Measurements from ENCODE around the gene ATF4. TPM values are rescaled to one million over a fixed set of nuclear protein-coding genes. Genes with fewer than 3 reads are reported as not detected.
"Not testable (repeated sequence)": the region's sequence is repeated elsewhere in the genome, so short reads cannot be mapped to it uniquely, and the experiment has no call there.

ATF4 gene
- total RNA-seq, 2 experiments from 2014 or later, result 806 to 814 TPM

DNA sequence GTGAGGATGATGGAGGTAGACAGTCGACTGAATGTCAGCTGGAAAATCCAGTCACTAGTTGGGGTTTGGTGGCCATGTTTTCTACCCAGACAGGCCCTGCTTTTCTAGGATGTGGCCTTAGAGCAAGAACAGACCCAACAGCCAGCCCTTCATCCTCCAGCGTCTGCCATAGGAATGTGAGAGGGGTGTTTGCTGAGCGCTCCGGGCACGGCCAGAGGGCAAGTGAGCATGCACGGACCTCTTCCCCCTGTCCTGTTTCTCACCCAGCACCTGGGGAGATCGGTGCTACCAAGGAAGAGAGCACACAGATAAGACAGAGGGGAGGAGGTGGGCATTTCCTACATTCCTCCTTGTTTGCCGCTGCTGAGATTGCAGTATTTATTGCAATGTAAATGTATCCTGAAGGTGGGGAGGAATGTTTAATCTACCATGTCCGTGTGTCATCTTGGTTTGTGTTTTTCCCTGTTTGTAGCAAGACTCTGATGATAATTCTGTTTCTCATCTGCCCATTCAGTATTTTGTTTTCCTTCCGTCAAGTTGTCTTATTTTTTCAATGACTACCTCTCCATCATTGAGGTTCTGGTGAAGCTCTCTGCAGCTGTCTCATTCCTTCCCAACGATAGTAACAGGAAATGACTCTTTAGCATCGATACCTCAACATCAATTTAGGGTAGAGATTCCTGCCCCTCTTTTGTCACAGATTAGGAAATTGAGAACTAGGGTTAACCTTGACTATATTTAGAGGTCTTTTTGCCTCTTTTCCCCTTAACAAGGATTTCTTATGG, 4.9 kb upstream of the ATF4 start:
- H3K9me3 Mint-ChIP-seq, result no peaks in the 10 kb centered on the region
- DNase-seq, result no peak
- H3K36me3 Mint-ChIP-seq, result peaks cover 32% of the 10 kb centered on the region
- peaks cover 6% of the 10 kb centered on the region for H3K27me3 Mint-ChIP-seq
- H3K4me3 Mint-ChIP-seq, result no peak overlapping the region
- peak overlapping the region; percentile 75 for H3K27ac Mint-ChIP-seq
- H3K4me1 Mint-ChIP-seq, result peaks cover 32% of the 10 kb centered on the region

DNA sequence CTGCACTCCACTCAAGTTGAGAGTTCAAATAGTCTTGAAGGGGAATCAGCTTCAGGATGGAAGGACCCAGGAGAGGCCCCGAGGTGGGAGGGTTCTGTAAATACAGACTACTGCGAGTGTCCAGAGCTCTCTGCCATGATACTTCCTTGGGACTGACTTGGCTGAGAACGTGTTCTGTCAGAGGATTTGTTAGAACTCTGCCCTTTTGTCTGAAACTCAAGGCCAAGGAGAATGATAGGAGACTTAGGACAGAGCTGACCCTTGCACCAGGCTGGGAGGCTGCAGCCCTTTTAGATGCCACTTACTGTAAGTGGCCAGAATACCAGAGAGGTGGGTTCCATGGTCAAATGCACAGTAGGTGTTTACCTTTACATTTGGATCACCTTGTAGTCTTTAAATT, 2.9 kb upstream of the ATF4 start:
- no peaks in the 10 kb centered on the region for H3K9me3 Mint-ChIP-seq
- peaks cover 42% of the 10 kb centered on the region for H3K4me1 Mint-ChIP-seq
- no peak for DNase-seq
- H3K27ac Mint-ChIP-seq, result no peak overlapping the region
- peaks cover 44% of the 10 kb centered on the region for H3K36me3 Mint-ChIP-seq
- H3K27me3 Mint-ChIP-seq, result peaks cover 10% of the 10 kb centered on the region
- H3K4me3 Mint-ChIP-seq, result no peak overlapping the region

DNA sequence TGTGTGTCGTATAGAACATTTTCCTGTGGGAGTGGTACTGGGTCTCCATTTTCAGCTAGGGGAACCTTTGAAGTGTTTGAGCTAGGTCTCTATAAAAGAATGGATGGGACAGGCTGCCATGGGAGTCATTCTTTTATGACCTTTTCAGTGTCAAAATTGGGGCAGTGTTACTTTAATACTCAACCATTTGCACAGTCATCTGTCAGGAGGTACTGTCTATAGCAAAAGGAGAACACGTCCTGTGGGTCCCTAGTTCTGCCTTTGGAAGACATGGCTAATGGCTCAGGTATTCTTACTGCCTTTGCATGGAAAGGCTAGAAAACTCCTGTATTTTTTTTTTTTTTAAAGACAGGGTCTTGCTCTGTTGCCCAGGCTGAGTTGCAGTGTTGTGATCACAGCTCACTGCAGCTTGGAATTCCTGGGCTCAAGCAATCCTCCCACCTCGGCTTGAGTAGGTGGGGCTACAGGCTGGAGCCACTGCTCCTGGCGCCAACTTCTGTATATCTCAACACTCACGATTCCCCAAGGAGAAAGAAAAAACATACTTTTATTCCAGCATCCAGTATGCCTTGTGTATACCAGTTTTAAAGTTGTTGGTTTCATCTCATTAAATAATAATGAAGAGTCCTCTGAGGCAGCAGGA, 2.1 kb upstream of the ATF4 start:
- Mint-ChIP-seq H3K36me3 (peaks cover 50% of the 10 kb centered on the region), H3K9me3 (no peaks in the 10 kb centered on the region), H3K27me3 (peaks cover 10% of the 10 kb centered on the region), H3K27ac (peak overlapping the region; percentile 96), H3K4me3 (peak overlapping the region; percentile 86), H3K4me1 (peaks cover 50% of the 10 kb centered on the region)
- no peak for DNase-seq

DNA sequence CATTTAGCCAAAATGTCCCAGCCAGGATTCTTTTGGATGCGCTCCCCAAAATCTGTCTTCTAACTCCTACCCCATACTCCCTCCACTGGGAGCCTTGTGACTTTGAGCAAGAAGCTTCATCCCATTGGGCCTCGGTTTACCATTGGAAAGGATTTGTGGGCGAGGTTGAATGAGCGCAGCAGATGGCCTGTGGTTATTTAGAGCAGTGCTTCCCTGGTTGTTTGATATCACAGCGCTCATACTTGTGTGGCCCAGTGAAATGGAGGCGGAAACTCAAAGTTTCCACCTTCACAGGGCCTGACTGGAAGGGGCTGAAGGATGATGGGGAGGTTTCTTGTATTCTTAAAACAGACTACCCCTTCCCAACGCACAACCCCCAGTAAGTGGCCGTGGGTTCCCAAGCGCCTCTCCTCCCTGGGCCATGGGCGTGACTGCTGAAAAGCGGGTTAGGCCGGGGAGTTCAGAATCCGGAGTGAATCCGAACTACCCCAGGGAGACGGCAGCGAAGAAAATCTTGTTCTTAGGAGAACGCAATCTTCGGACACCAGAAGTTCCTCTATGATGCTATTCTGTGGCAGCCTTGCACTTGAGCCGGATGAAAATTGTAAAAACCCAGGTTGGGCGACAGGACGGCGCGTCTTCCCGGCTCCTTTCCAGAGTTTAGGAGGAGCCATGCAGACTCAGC, 1.2 kb upstream of the ATF4 start:
- H3K27me3 Mint-ChIP-seq, result peaks cover 10% of the 10 kb centered on the region
- H3K9me3 Mint-ChIP-seq, result no peaks in the 10 kb centered on the region
- DNase-seq, result no peak
- H3K4me1 Mint-ChIP-seq, result peaks cover 52% of the 10 kb centered on the region
- peaks cover 51% of the 10 kb centered on the region for H3K36me3 Mint-ChIP-seq
- H3K4me3 Mint-ChIP-seq, result peak overlapping the region; percentile 86
- peak overlapping the region; percentile 96 for H3K27ac Mint-ChIP-seq

DNA sequence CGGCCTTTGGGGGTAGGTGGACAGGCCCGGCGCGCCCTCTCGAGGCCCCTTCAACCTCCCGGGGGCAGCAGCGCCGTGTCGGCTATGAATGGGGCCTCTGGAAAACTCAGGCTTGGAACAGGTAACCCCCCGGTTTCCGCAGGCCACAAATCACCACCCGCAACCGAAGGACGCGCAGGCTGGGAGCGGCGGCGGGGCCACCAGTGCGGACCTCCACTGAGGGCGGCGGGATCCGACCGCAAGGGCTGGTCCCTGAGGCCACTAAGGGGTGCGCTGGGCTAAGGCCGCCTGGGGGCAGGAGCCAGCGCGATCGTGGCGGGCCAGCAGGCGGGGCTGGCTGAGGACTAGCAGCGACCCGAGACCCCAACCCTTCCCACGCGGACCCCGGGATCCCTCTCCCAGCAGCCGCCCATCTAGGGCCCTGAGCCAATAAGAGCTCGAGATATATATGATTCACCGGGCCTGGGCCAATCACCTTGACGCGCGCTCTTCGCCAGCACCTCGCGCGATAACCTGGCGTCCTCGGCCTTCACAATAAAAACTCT, 609 bp upstream of the ATF4 start:
- Mint-ChIP-seq H3K4me3 (peak overlapping the region; percentile 86), H3K36me3 (peaks cover 51% of the 10 kb centered on the region), H3K27ac (peak overlapping the region; percentile 96), H3K9me3 (no peaks in the 10 kb centered on the region), H3K27me3 (peaks cover 10% of the 10 kb centered on the region), H3K4me1 (peaks cover 53% of the 10 kb centered on the region)
- peak; percentile 96 for DNase-seq

DNA sequence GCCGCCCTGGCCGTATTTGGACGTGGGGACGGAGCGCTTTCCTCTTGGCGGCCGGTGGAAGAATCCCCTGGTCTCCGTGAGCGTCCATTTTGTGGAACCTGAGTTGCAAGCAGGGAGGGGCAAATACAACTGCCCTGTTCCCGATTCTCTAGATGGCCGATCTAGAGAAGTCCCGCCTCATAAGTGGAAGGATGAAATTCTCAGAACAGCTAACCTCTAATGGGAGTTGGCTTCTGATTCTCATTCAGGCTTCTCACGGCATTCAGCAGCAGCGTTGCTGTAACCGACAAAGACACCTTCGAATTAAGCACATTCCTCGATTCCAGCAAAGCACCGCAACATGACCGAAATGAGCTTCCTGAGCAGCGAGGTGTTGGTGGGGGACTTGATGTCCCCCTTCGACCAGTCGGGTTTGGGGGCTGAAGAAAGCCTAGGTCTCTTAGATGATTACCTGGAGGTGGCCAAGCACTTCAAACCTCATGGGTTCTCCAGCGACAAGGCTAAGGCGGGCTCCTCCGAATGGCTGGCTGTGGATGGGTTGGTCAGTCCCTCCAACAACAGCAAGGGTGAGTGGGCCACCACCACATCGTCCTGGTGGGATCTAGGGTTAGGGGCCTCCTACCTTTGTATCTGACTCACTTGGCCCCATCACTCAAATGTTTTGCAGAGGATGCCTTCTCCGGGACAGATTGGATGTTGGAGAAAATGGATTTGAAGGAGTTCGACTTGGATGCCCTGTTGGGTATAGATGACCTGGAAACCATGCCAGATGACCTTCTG, 934 bp downstream of the ATF4 start:
- peaks cover 55% of the 10 kb centered on the region for H3K36me3 Mint-ChIP-seq
- H3K4me3 Mint-ChIP-seq, result peak overlapping the region; percentile 86
- not testable (repeated sequence) for H3K9me3 Mint-ChIP-seq, H3K27me3 Mint-ChIP-seq, DNase-seq
- peak overlapping the region; percentile 96 for H3K27ac Mint-ChIP-seq
- H3K4me1 Mint-ChIP-seq, result peaks cover 56% of the 10 kb centered on the region

DNA sequence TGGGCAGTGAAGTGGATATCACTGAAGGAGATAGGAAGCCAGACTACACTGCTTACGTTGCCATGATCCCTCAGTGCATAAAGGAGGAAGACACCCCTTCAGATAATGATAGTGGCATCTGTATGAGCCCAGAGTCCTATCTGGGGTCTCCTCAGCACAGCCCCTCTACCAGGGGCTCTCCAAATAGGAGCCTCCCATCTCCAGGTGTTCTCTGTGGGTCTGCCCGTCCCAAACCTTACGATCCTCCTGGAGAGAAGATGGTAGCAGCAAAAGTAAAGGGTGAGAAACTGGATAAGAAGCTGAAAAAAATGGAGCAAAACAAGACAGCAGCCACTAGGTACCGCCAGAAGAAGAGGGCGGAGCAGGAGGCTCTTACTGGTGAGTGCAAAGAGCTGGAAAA, 1.7 kb downstream of the ATF4 start:
- not testable (repeated sequence) for H3K9me3 Mint-ChIP-seq, DNase-seq, H3K27me3 Mint-ChIP-seq
- Mint-ChIP-seq H3K27ac (peak overlapping the region; percentile 96), H3K36me3 (peaks cover 57% of the 10 kb centered on the region), H3K4me1 (peaks cover 58% of the 10 kb centered on the region), H3K4me3 (peak overlapping the region; percentile 86)

DNA sequence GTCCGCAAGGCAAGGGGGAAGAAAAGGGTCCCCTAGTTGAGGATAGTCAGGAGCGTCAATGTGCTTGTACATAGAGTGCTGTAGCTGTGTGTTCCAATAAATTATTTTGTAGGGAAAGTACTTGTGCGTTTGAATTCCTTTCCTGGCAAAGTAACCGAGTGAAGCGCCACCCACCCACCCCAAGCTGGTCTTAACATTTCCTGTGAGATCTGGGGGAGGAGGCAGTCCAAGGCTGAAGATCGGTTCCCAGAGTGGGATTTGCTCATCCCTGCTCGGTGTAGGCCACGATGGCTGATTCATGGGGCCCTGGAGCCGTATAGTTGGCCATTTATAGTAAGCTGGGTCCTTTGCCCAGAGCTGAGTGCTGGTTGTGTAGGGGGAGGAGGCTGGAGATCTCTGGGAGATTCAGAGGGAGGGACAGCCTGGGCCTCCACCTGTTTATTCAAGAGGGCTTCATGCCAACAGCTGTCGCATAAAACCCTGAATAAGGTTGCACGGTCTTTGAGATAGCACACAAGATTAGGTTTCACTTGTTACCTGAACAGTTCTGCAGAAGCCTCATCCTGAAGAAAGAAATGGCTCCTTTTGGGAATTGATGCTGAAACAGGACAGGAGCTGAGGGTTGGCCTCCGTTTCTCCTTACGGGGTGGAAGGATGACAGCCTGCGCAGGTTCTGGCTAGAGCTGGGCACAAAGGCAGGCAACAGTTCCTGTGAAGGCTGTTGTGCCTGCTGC, 2.4 kb downstream of the ATF4 start:
- peaks cover 63% of the 10 kb centered on the region for H3K4me1 Mint-ChIP-seq
- peak overlapping the region; percentile 86 for H3K4me3 Mint-ChIP-seq
- H3K9me3 Mint-ChIP-seq, result no peaks in the 10 kb centered on the region
- peaks cover 10% of the 10 kb centered on the region for H3K27me3 Mint-ChIP-seq
- peaks cover 61% of the 10 kb centered on the region for H3K36me3 Mint-ChIP-seq
- no peak for DNase-seq
- H3K27ac Mint-ChIP-seq, result peak overlapping the region; percentile 96

DNA sequence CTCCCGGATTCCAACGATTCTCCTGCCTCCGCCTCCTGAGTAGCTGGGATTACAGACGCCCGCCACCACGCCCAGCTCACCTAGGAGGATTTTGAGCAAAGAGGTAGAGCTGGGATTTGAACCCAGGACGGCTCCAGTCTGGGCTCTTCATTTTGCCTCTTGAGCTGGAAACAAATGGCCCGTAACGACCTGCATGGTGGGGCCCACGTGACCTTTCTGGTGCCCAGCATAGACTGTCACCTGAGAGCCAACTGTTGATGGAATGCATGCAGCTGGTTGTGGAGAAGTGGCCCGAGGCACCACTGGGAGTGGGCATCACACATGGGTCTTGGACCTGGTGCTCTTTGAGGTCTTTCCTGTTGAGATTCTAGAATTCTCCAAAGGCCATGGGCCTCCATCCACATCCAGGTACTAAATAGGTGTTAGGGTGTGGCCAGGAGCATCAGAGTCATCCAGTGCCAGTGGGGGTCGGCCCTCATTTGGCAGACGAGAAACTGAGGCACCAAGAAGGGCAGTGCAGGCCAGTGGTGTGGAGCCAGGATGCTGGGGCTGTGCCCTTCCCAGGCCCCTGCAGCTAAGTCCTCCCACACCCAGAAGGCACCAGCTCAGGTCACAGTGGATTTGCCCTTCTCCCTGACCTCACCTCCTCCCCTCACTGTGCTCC, 3.9 kb downstream of the ATF4 start:
- peak overlapping the region; percentile 62 for H3K27ac Mint-ChIP-seq
- H3K4me1 Mint-ChIP-seq, result peaks cover 65% of the 10 kb centered on the region
- peak overlapping the region; percentile 40 for H3K4me3 Mint-ChIP-seq
- H3K27me3 Mint-ChIP-seq, result peaks cover 10% of the 10 kb centered on the region
- no peaks in the 10 kb centered on the region for H3K9me3 Mint-ChIP-seq
- H3K36me3 Mint-ChIP-seq, result peaks cover 69% of the 10 kb centered on the region
- no peak for DNase-seq

DNA sequence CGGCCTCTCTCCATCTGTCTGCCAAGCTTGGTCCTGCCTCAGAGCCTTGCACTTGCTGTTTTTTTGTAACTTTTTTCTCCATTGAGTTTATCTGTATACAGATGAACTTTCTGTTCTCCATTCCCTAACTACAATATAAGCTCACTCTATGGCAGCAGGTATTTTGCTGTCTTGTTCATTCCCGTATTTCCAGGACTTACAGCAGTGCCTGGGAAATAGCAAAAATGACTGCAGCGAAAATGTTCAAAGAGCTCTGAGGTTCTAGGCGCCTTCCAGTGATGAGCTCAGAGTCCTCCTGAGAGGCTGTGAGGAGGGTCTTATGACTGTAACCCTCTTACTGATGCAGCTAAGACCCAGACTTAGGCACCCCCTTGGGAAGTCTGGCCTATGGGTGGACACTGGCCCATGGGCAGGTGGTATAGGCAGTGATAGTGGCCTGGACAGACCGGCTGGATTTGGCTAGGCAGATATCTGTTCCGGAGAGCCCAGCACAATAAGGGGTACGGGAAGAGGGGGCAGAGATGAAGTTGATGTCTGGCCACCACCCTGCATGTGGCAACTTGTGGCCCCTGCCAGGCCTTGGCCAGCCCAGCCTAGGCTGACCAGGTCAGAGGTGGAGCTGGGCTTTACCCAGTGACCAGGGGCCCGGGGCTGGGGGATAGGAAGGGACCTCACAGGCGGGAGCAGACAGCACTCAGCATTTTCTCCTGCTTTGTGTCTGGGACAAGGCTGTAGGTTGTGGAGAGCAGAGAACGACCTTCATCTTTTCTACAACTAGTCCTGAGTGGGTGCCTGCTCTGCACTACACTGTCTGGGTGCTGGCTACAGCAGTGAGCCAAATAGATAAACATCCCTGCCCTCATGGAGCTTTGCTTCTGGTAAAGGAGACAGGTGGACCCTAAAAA, 4.6 kb downstream of the ATF4 start:
- Mint-ChIP-seq H3K4me3 (peak overlapping the region; percentile 40), H3K9me3 (no peaks in the 10 kb centered on the region), H3K36me3 (peaks cover 76% of the 10 kb centered on the region), H3K27ac (peak overlapping the region; percentile 86), H3K4me1 (peaks cover 72% of the 10 kb centered on the region), H3K27me3 (peaks cover 9% of the 10 kb centered on the region)
- DNase-seq, result no peak

DNA sequence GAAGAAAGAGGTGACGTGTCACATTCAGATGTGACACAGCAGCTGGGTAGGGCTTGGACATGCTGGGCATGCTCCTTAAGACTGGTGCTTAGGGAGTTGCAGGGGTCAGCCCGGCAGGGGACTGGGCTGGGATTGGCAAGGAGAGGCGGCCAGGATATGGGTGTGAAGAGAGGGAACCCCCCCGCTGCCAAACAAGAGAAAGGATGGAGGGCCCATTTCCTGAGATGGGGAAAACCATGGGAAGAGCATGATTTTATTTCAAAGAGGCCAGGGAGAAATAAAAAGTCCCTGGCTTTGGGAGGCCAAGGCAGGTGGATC, 5.3 kb downstream of the ATF4 start:
- Mint-ChIP-seq H3K4me3 (no peak overlapping the region), H3K27ac (peak overlapping the region; percentile 86), H3K9me3 (no peaks in the 10 kb centered on the region), H3K36me3 (peaks cover 78% of the 10 kb centered on the region), H3K27me3 (peaks cover 3% of the 10 kb centered on the region), H3K4me1 (peaks cover 76% of the 10 kb centered on the region)
- no peak for DNase-seq

DNA sequence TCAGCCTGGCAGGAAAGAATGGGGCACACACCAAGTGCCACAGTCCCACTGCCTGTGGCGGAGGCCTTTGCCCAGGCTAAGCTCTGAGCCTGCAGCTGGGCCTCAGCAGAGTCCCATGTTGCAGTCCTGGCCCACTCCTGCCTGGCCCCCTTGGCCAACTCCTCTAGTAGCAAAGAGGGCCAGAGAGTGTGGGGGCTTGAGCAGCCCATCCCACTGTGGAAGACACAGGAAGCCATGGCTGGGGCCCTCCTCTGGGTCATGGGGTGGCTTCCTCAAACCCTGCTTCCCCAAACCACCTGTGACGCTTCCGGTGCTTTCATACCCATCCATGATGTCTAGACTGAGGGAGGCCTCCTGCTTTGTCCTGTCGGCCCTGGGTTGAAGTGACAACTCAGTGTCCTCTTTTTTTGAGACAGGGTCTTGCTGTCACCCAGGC, 6.4 kb downstream of the ATF4 start:
- no peak for DNase-seq
- Mint-ChIP-seq H3K36me3 (peaks cover 76% of the 10 kb centered on the region), H3K27me3 (peaks cover under 1% of the 10 kb centered on the region), H3K9me3 (no peaks in the 10 kb centered on the region), H3K4me1 (peaks cover 85% of the 10 kb centered on the region), H3K4me3 (peak overlapping the region; percentile 4), H3K27ac (peak overlapping the region; percentile 75)

DNA sequence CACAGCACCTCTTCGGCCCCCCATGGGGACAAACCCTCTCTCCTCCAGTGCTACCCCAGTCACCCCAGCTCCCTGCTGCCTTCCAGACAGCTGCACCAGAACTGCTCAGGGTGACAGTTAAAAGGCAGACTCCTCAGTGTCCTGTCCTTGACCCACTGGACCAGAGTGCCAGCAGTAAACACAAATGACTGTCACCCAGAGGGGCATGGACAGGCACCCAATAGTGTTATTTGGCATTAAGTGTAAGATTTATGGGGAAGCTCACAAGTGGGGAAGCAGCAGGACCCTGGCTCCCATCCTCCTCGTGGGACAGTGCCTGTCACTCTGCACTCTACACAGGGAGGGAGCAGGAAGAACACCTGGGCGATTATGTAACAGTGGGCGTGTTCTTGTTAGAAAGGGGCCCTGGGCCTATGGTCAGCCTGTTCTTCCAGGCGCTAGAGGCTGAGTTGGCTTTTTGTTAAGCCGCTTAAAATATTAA, 7.2 kb downstream of the ATF4 start:
- H3K27me3 Mint-ChIP-seq, result no peaks in the 10 kb centered on the region
- H3K9me3 Mint-ChIP-seq, result no peaks in the 10 kb centered on the region
- H3K27ac Mint-ChIP-seq, result peak overlapping the region; percentile 75
- peaks cover 75% of the 10 kb centered on the region for H3K36me3 Mint-ChIP-seq
- peak overlapping the region; percentile 37 for H3K4me3 Mint-ChIP-seq
- no peak for DNase-seq
- peaks cover 80% of the 10 kb centered on the region for H3K4me1 Mint-ChIP-seq

Measured in activated naive CD8-positive, alpha-beta T cell treated with anti-CD3 and anti-CD28 coated beads for 36 hours (primary cell).